Cardiac muscle cell (in vitro differentiated cells and primary cell): Measurements from ENCODE around the gene RALGPS2. TPM values are rescaled to one million over a fixed set of nuclear protein-coding genes. Genes with fewer than 3 reads are reported as not detected.

ENCODE experiments used
- DNase-seq, 2 donors: peaks; one replicate each; pipeline versions ENCODE4 v3.0.0 to v3.0.0-alpha.2; 2010 to 2017; ENCODE audit warnings: low read depth in 1 of 2, low spot score in 1 of 2
- H3K27ac ChIP-seq: fragments of 200-600 bp; sonication (generic); 2 replicates; pipeline ENCODE4 v1.5.1; 2016
- H3K27me3 ChIP-seq: fragments of 200-600 bp; sonication (generic); 2 replicates; pipeline ENCODE4 v1.6.0; 2016; ENCODE audit warnings: control low read depth
- H3K36me3 ChIP-seq: fragments of 200-600 bp; sonication (generic); 2 replicates; pipeline ENCODE4 v1.5.1; 2016; ENCODE audit warnings: control low read depth
- H3K4me1 ChIP-seq: fragments of 200-600 bp; sonication (generic); 2 replicates; pipeline ENCODE4 v1.8.1; 2017; ENCODE audit warnings: low read depth, mild to moderate bottlenecking, mixed run types
- H3K4me3 ChIP-seq: fragments of 200-600 bp; sonication (generic); 2 replicates; pipeline ENCODE4 v1.5.1; 2016; ENCODE audit warnings: mild to moderate bottlenecking
- H3K9me3 ChIP-seq: fragments of 200-600 bp; sonication (generic); 2 replicates; pipeline ENCODE4 v1.5.1; 2017; ENCODE audit warnings: low read depth, mild to moderate bottlenecking, control low read depth
- CTCF ChIP-seq: IDR thresholded peaks from 2 replicates; pipeline ENCODE4 v1.5.1; 2012; ENCODE audit warnings: low read depth, mild to moderate bottlenecking, low read length
- polyA plus RNA-seq: library from polyadenylated mRNA; unstranded; fragments of >200 nt; fragmentation: Nextera tagmentation; extraction: Ambion mirVana; gene quantifications from 2 replicates; pipeline ENCODE4 v1.2.1, GENCODE V29; 2016
- total RNA-seq: library from RNA; depleted of rRNA; stranded (reverse); fragments of >200 nt; gene quantifications from 2 replicates; pipeline ENCODE4 v1.2.3, GENCODE V29; 2016

The RALGPS2 gene
- total and polyA plus RNA-seq, 2 experiments from 2014 or later: 10.3 to 27.3 TPM

GRCh38 chr1:178961868-178962267 is 236.8 kb downstream of the RALGPS2 start:
- Histone ChIP-seq H3K27ac (no peak overlapping the region), H3K4me3 (no peak overlapping the region), H3K27me3 (no peaks in the 10 kb centered on the region), H3K4me1 (no peaks in the 10 kb centered on the region), H3K36me3 (no peaks in the 10 kb centered on the region), H3K9me3 (no peaks in the 10 kb centered on the region)
- DNase-seq: no peak
- no peak for TF ChIP-seq CTCF

- Histone ChIP-seq H3K36me3 (no peaks in the 10 kb centered on the region), H3K9me3 (no peaks in the 10 kb centered on the region), H3K4me3 (no peak overlapping the region), H3K27ac (no peak overlapping the region), H3K27me3 (no peaks in the 10 kb centered on the region), H3K4me1 (no peaks in the 10 kb centered on the region)
- DNase-seq: no peak
- no peak for TF ChIP-seq CTCF
These were observed 238.0 kb downstream of the RALGPS2 start for GRCh38 chr1:178962853-178963711.

GRCh38 chr1:178964469-178965330 is 239.7 kb downstream of the RALGPS2 start:
- DNase-seq: no peak
- H3K36me3 ChIP-seq: no peaks in the 10 kb centered on the region
- H3K27ac ChIP-seq: no peak overlapping the region
- H3K9me3 ChIP-seq: no peaks in the 10 kb centered on the region
- H3K27me3 ChIP-seq: no peaks in the 10 kb centered on the region
- no peak overlapping the region for H3K4me3 ChIP-seq
- TF ChIP-seq CTCF: no peak
- H3K4me1 ChIP-seq: no peaks in the 10 kb centered on the region

- Histone ChIP-seq H3K27me3 (no peaks in the 10 kb centered on the region), H3K4me1 (no peaks in the 10 kb centered on the region), H3K9me3 (no peaks in the 10 kb centered on the region), H3K36me3 (no peaks in the 10 kb centered on the region), H3K4me3 (no peak overlapping the region), H3K27ac (no peak overlapping the region)
- TF ChIP-seq CTCF: no peak
- no peak for DNase-seq
These were observed 241.3 kb downstream of the RALGPS2 start for GRCh38 chr1:178966312-178966711.

GRCh38 chr1:178969226-178969987 is 244.4 kb downstream of the RALGPS2 start:
- Histone ChIP-seq H3K4me3 (no peak overlapping the region), H3K9me3 (no peaks in the 10 kb centered on the region), H3K27ac (no peak overlapping the region), H3K36me3 (no peaks in the 10 kb centered on the region), H3K27me3 (no peaks in the 10 kb centered on the region), H3K4me1 (no peaks in the 10 kb centered on the region)
- no peak for TF ChIP-seq CTCF
- no peak for DNase-seq
